MG63 (cell line): ENCODE measurements around the gene B3GNT7. TPM values are rescaled to one million over a fixed set of nuclear protein-coding genes. Genes with fewer than 3 reads are reported as not detected.
"Not testable (repeated sequence)": the region's sequence is repeated elsewhere in the genome, so short reads cannot be mapped to it uniquely, and the experiment has no call there.

Source experiments
- DNase-seq: peaks from one replicate; pipeline ENCODE4 v3.0.0-alpha.2; 2020
- H3K27me3 ChIP-seq: fragments of 250-450 bp; sonication (Bioruptor Pico); 2 replicates; pipeline ENCODE4 v1.5.1; 2020; ENCODE audit warnings: mild to moderate bottlenecking, moderate library complexity
- H3K36me3 ChIP-seq: fragments of 250-450 bp; sonication (Bioruptor Pico); 2 replicates; pipeline ENCODE4 v1.5.1; 2020; ENCODE audit warnings: mild to moderate bottlenecking, moderate library complexity
- H3K4me3 ChIP-seq: fragments of 250-450 bp; sonication (Bioruptor Pico); 2 replicates; pipeline ENCODE4 v1.5.1; 2020; ENCODE audit warnings: mild to moderate bottlenecking, moderate library complexity
- H3K9me3 ChIP-seq: fragments of 250-450 bp; sonication (Bioruptor Pico); 2 replicates; pipeline ENCODE4 v1.5.1; 2020; ENCODE audit warnings: mild to moderate bottlenecking, moderate library complexity
- total RNA-seq: library from RNA; depleted of rRNA; stranded (reverse); fragments of >200 nt; shearing (Covaris generic); gene quantifications from 2 replicates; pipeline ENCODE4 v1.2.3, GENCODE V29; 2014; ENCODE audit warnings: low replicate concordance; rRNA removed

B3GNT7 gene, protein sequence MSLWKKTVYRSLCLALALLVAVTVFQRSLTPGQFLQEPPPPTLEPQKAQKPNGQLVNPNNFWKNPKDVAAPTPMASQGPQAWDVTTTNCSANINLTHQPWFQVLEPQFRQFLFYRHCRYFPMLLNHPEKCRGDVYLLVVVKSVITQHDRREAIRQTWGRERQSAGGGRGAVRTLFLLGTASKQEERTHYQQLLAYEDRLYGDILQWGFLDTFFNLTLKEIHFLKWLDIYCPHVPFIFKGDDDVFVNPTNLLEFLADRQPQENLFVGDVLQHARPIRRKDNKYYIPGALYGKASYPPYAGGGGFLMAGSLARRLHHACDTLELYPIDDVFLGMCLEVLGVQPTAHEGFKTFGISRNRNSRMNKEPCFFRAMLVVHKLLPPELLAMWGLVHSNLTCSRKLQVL
- 0.23 TPM in 1 of 2 replicates, not detected in the other for total RNA-seq

DNA sequence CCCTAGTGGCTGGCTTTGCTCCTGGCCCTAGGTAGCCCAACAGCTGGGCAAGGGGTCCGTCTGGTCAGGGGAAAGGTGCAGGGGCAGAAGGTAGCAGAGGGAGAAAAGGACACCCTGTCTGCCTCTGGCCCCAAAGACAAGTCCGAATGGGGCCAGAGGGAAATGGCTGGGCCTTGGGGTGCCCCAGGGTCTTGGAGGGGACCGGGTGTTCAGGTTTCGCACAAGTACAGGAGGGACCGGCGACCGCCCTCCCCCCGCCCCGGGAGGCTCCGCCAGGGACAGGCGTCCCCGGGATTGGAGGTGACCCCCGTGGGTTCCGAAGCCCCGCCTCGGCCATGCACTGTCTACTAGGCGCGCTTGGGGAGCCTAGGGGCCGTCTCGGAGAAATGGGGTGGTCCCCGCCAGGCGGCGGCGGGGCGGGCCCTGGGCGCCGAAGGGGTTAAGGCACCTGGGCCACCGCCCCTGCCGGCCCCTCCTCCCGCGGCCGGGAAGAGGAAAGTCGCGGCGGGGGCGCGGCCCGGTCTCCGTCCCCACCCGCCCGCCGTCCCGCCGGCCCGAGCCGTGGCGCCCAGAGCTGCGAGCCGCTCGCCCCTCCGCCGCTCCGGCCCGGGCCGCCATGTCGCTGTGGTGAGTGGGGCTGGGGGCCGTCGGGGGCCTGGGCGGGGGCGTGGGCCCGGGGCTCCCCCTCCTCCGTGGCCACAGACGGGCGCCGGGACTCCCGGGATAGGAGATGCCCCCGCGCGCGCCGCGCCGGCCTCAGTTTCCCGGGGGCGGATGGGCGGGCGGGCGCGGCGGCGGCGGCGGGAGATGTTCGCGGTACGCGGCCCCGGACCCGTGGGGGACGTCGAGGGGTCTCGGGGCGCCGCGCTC lies at the start of gene B3GNT7:
Gene B3GNT7 (plus strand): TSS at position 523 of the 870 bp plus-strand sequence. CDS start 94 bp downstream, at position 617.
- no peak for DNase-seq
- no peaks in the 10 kb centered on the region for H3K36me3 ChIP-seq
- H3K4me3 ChIP-seq = no peak within 1 kb of the TSS
- no peaks in the 10 kb centered on the region for H3K9me3 ChIP-seq
- H3K27me3 ChIP-seq = no peaks in the 10 kb centered on the region

DNA sequence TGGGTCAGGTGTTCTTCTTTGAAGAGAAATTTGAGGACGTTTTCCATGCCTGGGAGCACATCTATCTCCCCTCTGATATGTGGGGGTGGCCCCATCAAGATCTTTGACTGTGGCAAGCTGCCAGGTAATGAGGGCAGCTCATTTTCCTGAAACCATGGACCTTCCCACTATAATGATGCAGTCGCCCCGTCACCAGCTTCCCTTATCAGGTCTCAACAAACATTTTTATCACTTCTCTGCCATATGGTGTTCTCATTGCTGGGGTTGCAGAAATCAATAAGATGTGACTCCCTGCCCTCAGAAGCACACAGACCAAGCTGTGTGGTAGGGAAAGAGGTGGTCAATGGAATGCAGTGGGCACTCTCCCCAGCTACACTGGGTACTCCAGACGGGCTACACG lies 48.4 kb upstream of the B3GNT7 start:
- Histone ChIP-seq H3K4me3 (no peak overlapping the region), H3K36me3 (no peaks in the 10 kb centered on the region), H3K9me3 (no peaks in the 10 kb centered on the region), H3K27me3 (no peaks in the 10 kb centered on the region)
- DNase-seq = no peak

DNA sequence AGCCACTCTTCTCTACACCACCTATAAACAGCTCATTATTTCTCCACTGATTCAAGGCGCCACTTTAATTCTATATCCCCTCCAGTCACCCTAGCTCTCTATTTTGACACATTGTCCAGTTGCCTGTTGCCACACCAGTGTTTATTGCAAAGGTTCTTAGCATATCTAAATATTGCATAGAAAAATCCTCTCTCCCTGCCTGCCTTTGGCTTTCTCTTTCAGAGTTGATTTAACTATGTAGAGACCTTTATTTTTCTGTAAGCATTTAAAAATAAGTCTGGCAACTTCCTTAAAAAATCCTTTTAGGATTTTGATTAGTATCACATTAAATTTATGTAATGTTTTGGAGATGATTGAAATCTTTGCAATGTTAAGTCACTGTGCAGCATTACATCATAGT lies 47.9 kb upstream of the B3GNT7 start:
- no peak for DNase-seq
- Histone ChIP-seq H3K9me3 (no peaks in the 10 kb centered on the region), H3K4me3 (no peak overlapping the region), H3K27me3 (no peaks in the 10 kb centered on the region), H3K36me3 (no peaks in the 10 kb centered on the region)

DNA sequence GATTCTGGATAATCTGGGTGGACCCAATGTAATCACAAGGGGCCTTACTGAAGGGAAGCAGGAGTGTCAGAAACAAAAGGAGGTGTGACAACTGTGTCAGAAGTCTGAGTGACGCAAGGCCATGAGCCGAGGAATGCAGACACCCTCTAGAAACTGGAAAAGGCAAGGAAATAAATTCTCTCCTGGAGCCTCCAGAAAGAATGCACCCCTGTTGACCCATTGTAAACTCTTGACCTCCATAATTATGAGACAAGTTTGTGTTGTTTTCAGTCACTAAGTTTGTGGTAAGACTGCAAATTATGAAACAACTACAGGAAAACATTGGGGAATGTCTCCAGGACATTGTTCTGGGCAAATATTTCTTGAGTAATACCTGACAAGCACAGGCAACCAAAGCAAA lies 47.3 kb upstream of the B3GNT7 start:
- no peaks in the 10 kb centered on the region for H3K27me3 ChIP-seq
- H3K36me3 ChIP-seq = no peaks in the 10 kb centered on the region
- DNase-seq = no peak
- H3K9me3 ChIP-seq = no peaks in the 10 kb centered on the region
- no peak overlapping the region for H3K4me3 ChIP-seq

DNA sequence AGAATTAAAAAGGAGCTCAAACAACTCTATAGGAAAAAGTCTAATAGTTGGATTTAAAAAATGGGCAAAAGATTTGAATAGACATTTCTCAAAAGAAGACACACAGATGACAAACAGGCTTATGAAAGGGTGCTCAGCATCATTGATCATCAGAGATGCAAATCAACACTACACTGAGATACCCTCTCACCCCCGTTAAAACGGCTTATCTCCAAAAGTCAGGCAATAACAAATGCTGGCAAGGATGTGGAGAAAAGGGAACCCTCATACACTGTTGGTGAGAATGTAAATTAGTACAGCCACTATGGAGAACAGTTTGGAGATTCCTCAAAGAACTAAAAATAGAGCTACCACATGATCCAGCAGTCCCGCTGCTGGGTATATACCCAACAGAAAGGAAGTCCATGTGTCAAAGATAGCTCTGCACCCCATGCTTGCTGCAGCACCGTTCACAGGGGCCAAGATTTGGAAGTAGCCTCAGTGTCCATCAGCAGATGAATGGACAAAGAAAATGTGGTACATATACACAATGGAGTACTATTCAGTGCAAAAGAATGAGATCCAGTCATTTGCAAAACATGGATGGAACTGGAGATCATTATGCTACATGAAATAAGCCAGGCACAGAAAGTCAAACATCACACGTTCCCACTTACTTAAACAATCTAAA lies 46.7 kb upstream of the B3GNT7 start:
- no peaks in the 10 kb centered on the region for H3K27me3 ChIP-seq
- no peak for DNase-seq
- H3K9me3 ChIP-seq = no peaks in the 10 kb centered on the region
- no peak overlapping the region for H3K4me3 ChIP-seq
- H3K36me3 ChIP-seq = no peaks in the 10 kb centered on the region

DNA sequence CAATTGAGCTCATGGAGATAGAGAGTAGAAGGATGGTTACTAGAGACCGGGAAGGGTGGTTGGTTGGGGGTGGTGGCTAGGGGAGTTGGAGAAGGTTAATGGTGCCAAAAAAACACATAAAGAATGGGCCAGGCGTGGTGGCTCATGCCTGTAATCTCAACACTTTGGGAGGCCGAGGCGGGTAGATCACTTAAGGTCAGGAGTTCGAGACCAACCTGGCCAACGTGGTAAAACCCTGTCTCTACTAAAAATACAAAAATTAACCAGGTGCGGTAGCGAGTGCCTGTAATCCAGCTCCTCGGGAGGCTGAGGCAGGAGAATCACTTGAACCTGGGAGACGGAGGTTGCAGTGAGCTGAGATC lies 46.2 kb upstream of the B3GNT7 start:
- not testable (repeated sequence) for DNase-seq, H3K4me3 ChIP-seq, H3K27me3 ChIP-seq, H3K36me3 ChIP-seq, H3K9me3 ChIP-seq

DNA sequence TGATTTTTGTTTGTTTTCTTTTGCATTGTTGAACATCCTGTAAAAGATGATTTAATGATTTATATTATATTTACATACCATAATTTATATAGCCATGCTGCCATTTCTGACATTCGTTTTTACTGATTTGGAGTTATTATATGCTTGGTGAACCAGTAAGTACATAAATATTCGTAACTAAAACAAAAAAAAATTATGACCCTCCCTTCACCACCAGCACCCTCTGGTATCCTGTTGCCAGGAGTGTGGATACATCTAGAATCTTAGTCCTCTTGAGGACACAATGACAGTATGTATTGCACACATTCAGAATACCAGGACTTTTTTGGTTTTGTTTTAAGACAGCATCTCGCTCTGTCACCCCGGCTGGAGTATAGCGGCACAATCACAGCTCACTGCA lies 43.9 kb upstream of the B3GNT7 start:
- Histone ChIP-seq H3K36me3 (no peaks in the 10 kb centered on the region), H3K27me3 (no peaks in the 10 kb centered on the region), H3K9me3 (no peaks in the 10 kb centered on the region), H3K4me3 (no peak overlapping the region)
- DNase-seq = no peak

DNA sequence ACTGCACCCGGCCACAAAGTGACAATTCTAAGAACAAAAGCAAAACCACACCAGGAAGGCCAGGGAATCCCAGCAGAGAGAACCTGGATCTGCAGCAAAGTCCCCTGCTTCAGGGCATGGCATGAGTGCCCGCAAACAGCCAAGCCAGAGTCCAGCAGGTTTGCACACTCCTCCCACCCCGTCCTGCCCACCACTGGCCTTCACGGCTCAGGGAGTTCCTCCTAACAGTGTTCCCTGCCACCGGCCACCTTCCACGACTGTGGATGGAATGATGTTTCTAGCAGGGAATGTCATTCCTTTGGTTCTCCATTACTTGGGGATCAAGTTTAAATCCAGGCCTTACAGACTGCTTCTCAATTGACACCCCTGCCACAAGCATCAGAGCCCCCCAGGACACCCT lies 42.0 kb upstream of the B3GNT7 start:
- Histone ChIP-seq H3K36me3 (no peaks in the 10 kb centered on the region), H3K27me3 (no peaks in the 10 kb centered on the region), H3K4me3 (no peak overlapping the region), H3K9me3 (no peaks in the 10 kb centered on the region)
- DNase-seq = no peak

DNA sequence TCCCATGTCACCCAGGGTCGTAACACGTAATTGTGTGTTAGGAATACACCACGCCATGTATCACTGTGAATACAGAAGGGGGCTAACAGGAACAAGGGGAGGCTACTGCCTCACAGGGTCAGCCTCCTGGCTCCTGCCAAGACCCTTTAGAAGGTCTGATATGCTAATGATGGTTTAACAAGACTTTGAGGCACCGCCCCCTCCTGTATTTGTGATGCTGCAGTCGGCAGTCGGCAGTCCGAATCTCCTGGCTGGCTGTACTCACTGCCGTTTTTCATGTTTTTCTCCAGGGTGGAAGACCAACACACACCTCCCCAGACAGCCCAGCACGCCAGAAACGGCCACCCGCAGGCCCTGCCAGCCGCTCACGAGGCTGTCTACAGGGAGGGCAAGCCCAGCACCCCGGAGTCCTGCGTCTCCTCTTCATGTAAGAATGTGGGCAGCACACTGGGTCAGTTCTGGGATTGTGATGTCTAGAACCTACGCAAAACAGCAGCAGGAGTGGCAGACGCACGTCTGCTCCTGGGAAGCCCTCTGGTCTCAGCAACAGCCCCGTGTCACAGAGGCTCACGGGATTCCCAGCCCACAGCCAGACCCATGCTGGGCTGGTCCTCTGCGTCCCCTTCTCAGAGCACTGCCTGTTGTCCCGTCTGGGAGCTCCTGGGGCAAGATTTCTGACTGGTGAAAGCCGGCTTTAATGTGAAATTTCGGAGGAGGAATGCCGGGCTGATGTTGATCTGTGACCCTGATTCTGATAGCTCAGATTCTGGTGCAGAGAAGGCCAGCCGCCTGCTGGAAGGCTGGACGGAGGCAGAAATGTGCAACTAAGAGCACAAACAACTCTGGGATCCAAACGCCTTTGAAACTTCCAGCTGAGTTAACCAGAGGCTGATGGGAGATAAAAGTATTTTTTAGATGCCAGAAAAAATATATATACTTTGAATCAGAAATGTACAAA lies 39.7 kb upstream of the B3GNT7 start:
- H3K4me3 ChIP-seq = no peak overlapping the region
- H3K9me3 ChIP-seq = no peaks in the 10 kb centered on the region
- no peak for DNase-seq

DNA sequence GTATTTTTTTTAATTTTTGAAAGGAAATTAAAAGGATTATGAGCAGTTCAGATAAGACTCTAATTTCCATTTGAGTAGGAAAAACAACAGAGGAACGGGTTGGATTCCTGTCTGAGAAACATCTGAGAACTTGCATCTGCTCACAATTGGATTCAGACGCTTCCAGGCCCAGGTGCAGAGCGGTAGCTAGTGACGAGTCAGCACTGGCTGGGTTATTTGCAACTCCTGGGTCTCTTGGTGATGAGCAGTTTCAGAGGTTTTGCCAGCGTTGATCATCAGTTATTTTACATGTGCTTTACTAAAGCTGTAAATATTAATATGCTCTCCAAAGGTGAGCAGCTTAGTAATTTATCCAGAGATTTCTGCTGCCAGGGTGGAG lies 39.1 kb upstream of the B3GNT7 start:
- DNase-seq = no peak
- Histone ChIP-seq H3K4me3 (no peak overlapping the region), H3K36me3 (no peaks in the 10 kb centered on the region), H3K27me3 (no peaks in the 10 kb centered on the region), H3K9me3 (no peaks in the 10 kb centered on the region)

More for the DNA sequence above, 39.7 kb upstream of the B3GNT7 start:
- Histone ChIP-seq H3K36me3 (no peaks in the 10 kb centered on the region), H3K27me3 (no peaks in the 10 kb centered on the region)

DNA sequence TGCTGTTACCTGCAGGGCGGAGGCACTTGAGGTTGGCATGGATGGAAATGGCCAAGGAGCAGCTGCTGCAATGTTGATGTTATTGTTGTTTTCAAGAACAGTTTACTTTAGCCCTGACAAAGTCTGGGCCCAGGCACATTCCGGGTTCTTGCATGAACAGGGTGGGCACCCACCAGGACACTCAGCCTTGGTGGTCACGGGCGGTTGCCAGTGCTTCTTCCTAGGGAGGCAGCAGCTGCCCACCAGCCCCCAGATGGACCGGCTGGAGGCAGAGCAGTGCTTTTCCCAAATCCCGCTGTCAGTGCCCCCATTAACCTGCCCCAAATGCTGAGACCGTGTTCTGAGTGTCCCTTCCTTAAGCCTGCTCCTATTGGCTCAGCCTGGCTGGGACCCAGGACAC lies 38.5 kb upstream of the B3GNT7 start:
- no peak overlapping the region for H3K4me3 ChIP-seq
- no peaks in the 10 kb centered on the region for H3K27me3 ChIP-seq
- no peaks in the 10 kb centered on the region for H3K9me3 ChIP-seq
- no peaks in the 10 kb centered on the region for H3K36me3 ChIP-seq
- no peak for DNase-seq

DNA sequence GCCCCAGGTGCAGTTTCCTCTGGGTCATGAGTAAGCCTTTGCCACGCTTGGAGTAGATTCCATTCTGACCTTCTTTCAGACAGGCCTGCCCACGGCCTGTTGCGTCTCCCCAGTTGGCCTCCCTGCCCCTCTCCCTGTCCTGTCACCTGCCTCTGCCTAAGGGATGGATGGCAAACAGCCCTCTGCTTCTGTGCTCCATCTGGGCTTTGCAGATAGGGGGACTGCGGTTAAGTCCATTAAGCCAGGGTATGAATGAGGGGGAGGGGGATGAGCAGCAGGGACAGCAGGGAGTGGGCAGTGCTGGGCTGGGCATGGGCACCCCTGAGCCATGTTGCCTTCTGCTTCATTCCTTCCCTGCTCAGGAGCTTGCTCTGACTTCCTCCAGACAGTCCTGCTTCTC lies 37.6 kb upstream of the B3GNT7 start:
- no peaks in the 10 kb centered on the region for H3K36me3 ChIP-seq
- no peak overlapping the region for H3K4me3 ChIP-seq
- H3K9me3 ChIP-seq = no peaks in the 10 kb centered on the region
- no peak for DNase-seq
- no peaks in the 10 kb centered on the region for H3K27me3 ChIP-seq

DNA sequence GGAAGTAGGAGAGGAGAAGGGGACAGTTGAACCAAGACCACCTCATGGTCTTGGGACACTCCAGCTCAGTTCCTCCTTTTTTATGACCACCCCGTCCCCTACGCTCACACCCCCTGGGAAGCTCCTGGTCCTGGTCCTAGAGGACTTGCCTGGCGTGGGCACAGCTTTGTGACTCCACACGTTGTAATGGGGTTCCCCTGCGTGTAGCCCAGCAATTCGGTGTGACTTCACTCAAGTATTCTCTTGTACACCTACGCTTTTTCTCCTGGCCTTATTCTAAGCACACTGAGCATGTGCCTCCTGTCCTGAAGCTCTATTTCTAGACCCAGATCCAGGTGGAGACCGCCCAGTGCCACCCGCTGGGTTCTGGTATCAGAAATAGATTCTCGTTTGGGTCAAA lies 36.1 kb upstream of the B3GNT7 start:
- no peak overlapping the region for H3K4me3 ChIP-seq
- H3K27me3 ChIP-seq = no peaks in the 10 kb centered on the region
- no peaks in the 10 kb centered on the region for H3K9me3 ChIP-seq
- H3K36me3 ChIP-seq = no peaks in the 10 kb centered on the region
- DNase-seq = no peak

DNA sequence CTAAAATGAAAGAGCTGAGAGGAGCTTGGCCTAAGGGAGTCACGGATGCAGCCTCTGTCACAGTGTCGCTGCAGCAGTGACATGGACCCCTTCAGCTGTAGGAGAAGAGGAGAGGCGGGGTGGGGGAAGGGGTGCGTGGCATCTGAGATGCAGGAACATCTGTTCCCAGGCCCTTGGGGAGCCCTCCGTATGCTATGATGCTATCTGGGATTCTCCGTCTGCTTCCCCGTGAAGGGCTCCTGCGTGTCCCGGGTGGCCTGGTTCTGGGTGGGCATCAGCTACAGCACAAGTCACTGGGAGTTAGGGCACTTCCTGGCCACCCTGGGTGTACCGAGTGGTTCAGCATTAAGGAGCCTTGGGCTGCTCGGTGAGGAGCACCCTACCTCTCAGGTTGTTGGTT lies 35.6 kb upstream of the B3GNT7 start:
- Histone ChIP-seq H3K9me3 (no peaks in the 10 kb centered on the region), H3K36me3 (no peaks in the 10 kb centered on the region), H3K27me3 (no peaks in the 10 kb centered on the region), H3K4me3 (no peak overlapping the region)
- no peak for DNase-seq

DNA sequence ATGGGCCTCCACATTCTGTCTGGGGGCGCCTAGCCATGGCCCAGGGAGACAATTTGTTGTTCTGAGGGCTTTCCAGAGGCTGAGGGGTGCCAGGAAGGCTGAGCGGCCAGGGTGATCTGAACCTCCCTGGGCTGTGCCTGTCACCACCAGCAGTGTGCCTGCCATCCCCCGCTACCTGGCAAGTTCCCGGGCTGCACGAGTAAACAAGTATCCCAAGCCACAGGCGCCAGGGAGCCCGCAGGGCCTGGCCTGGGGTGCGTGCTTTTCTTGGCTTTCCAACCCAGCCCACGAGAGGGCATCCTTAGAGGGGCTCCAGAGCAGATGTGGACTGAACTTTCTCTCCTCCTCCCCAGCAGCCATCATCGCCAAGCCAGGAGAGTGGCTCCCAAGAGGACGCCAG lies 35.1 kb upstream of the B3GNT7 start:
- DNase-seq = no peak
- no peaks in the 10 kb centered on the region for H3K36me3 ChIP-seq
- no peaks in the 10 kb centered on the region for H3K9me3 ChIP-seq
- no peak overlapping the region for H3K4me3 ChIP-seq
- no peaks in the 10 kb centered on the region for H3K27me3 ChIP-seq

DNA sequence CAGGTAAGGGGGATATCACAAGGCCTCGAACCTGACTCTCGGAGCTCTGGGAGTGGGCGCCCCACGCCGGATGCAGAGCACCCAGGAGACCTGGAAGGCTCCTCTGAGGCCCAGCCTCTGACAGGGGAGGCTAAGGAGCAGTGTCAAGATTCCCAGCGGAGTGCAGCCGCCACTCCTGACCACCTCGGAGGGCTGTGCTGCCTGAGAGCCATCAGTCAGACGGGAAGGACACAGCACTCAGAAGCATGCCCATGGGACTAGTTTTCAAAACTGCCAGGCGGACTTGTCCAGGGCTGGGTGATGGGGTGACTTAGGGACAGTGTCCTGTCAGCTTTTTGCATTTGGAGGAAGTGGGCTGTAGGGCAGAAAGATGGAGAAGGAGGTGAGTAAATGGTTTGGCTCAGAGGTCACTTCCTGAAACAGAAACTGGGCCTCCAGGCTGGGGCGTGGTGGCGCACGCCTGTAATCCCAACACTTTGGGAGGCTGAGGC lies 34.6 kb upstream of the B3GNT7 start:
- no peak for DNase-seq
- no peaks in the 10 kb centered on the region for H3K36me3 ChIP-seq
- no peak overlapping the region for H3K4me3 ChIP-seq
- no peaks in the 10 kb centered on the region for H3K27me3 ChIP-seq
- H3K9me3 ChIP-seq = no peaks in the 10 kb centered on the region
